Tibial nerve (tissue), 4 donors: ENCODE results near the gene ZFAND3. TPM values are rescaled to one million over a fixed set of nuclear protein-coding genes. Genes with fewer than 3 reads are reported as not detected.

Experiments used
- DNase-seq, 2 donors: peaks; one replicate each; pipeline ENCODE4 v3.0.0-alpha.2; 2019; ENCODE audit warnings: low spot score in 2 of 2
- H3K27ac ChIP-seq, 4 donors: fragments of 200-600 bp; sonication (generic) in 3 of 4; one replicate each; pipeline ENCODE4 v1.5.1; 2017 to 2019; ENCODE audit warnings: mild to moderate bottlenecking in 1 of 4
- H3K27me3 ChIP-seq, 2 donors: fragments of 200-600 bp; sonication (generic) in 1 of 2; one replicate each; pipeline versions ENCODE4 v1.5.1 to v1.6.0; 2017 to 2019
- H3K36me3 ChIP-seq, 3 donors: fragments of 200-600 bp; sonication (generic); one replicate each; pipeline ENCODE4 v1.5.1; 2018 to 2019
- H3K4me1 ChIP-seq, 4 donors: fragments of 200-600 bp; sonication (generic) in 3 of 4; one replicate each; pipeline ENCODE4 v1.5.1; 2017 to 2019
- H3K4me3 ChIP-seq, 4 donors: fragments of 200-600 bp; sonication (generic) in 3 of 4; one replicate each; pipeline ENCODE4 v1.5.1; 2017 to 2019; ENCODE audit warnings: mild to moderate bottlenecking in 1 of 4, moderate library complexity in 1 of 4
- H3K9me3 ChIP-seq, 4 donors: fragments of 200-600 bp; sonication (generic) in 3 of 4; one replicate each; pipeline ENCODE4 v1.5.1; 2017 to 2019
- EP300 ChIP-seq, 2 donors: sonication (generic); formaldehyde crosslinking; IDR thresholded peaks; one replicate each; pipeline ENCODE4 v1.6.1; 2017; ENCODE audit warnings: antibody characterized with exemption in 2 of 2, mild to moderate bottlenecking in 1 of 2
- POLR2A ChIP-seq, 2 donors: fragments of 450-650 bp; IDR thresholded peaks; one replicate each; pipeline ENCODE4 v1.6.1; 2017; ENCODE audit warnings: antibody characterized with exemption in 2 of 2, mild to moderate bottlenecking in 2 of 2, moderate library complexity in 2 of 2
- WGBS, 2 donors: methylation state at CpG; one replicate each; pipeline ENCODE4 v1.1.5; 2018; 5-methylcytosine and 5-hydroxymethylcytosine counted together
- total RNA-seq, 4 donors: library from RNA; depleted of rRNA; stranded (reverse); fragments of >200 nt; gene quantifications; one replicate each; pipeline ENCODE4 v1.1.0, GENCODE V29; 2016
- TF ChIP-seq, protein P1 (sequence below), 5 experiments: fragments of 200-600 bp in 3 of 5; fragments of 450-650 bp in 2 of 5; sonication (generic) in 3 of 5; IDR thresholded peaks; one replicate each; pipeline ENCODE4 v1.5.1; 2016 to 2019; ENCODE audit warnings: antibody characterized with exemption in 5 of 5, mild to moderate bottlenecking in 3 of 5, moderate library complexity in 2 of 5

ZFAND3 gene
- total RNA-seq, 4 donors from 2014 or later: 30.1 to 47.9 (median 39.1) TPM

DNA sequence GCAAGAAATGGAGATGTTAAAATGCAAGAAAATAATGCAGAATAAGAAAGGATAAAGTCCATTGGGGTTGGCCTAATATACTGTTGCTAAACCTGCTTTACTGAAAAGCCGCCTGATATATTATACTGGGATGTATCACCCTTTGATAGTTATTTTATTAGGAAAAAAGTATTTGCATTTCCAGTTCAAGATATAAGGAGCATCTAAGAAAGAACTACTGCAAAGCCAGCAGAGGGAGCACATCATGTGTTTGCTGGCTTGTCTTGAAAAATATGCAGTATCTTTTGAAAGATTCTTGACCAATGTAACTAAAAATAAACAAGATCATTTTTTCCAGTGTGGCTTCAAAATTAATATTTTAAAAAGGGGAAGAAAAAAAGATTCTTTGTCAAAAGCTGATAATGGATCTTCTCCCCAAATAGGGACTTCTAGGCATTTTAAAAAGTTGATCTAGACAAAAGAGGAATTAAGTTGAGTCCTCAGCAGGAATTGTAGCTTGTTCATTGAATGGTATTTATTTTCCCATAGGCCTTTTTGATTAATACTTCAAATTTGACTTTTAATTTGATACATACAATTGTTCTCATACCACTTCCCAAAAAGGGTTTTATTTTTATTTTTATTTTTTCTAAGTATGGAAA lies 214.9 kb downstream of the ZFAND3 start:
- no peak overlapping the region for H3K4me3 ChIP-seq
- H3K9me3 ChIP-seq: no peaks in the 10 kb centered on the region
- H3K36me3 ChIP-seq: no peaks in the 10 kb centered on the region
- H3K4me1 ChIP-seq: peaks cover 0 to 42% (median 8%) of the 10 kb centered on the region in 4 donors
- DNase-seq: no peak
- WGBS, 2 donors: 73 to 79% methylated on average over 1 of the region's 1 CpG
- TF ChIP-seq EP300 (IDR thresholded peaks at IDR 0.05): no peak
- TF ChIP-seq, protein P1, sequence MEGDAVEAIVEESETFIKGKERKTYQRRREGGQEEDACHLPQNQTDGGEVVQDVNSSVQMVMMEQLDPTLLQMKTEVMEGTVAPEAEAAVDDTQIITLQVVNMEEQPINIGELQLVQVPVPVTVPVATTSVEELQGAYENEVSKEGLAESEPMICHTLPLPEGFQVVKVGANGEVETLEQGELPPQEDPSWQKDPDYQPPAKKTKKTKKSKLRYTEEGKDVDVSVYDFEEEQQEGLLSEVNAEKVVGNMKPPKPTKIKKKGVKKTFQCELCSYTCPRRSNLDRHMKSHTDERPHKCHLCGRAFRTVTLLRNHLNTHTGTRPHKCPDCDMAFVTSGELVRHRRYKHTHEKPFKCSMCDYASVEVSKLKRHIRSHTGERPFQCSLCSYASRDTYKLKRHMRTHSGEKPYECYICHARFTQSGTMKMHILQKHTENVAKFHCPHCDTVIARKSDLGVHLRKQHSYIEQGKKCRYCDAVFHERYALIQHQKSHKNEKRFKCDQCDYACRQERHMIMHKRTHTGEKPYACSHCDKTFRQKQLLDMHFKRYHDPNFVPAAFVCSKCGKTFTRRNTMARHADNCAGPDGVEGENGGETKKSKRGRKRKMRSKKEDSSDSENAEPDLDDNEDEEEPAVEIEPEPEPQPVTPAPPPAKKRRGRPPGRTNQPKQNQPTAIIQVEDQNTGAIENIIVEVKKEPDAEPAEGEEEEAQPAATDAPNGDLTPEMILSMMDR (IDR thresholded peaks at IDR 0.05): peak; percentile 12 to 39 (median 30)
- TF ChIP-seq POLR2A (IDR thresholded peaks at IDR 0.05): no peak
- H3K27me3 ChIP-seq: no peaks in the 10 kb centered on the region
- no peak overlapping the region for H3K27ac ChIP-seq

DNA sequence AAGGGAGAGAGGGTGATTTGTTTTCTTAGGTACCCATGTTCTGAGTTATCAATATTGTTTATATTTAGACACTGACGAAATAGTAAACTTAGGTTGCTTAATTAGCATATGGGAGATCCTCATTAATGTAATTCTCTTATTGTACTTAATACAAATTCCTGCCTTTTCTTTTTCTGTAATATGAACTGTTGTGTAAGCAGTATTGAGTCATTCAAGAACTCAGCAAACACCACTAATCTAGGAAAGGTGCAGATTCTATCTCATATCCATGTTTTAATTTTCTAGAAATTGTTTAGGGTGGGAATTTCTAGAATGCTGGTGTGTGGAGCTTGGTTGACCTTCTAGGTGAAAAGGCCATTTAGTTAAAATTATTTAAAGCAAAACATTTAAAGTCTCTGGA lies 216.0 kb downstream of the ZFAND3 start:
- 90 to 93% methylated on average over 1 of the region's 1 CpG for WGBS, 2 donors

DNA sequence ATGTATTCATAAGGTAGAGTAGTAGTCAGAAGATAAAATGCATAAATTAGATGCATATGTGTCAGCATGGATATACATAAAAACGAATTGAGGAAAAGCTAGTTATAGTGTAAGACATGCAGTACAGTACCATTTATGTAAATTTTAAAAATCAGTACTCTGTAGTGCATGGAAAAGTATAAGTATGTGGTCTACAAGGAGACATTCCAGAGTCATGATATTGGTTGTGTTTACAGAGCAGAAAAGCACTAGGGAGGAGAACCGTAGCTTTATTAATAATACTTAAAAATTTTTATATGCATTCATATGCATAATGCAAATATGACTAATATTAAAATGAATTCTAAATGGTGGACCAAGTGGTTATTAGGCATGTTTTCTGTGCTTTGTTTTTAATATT lies 220.0 kb downstream of the ZFAND3 start:
- DNase-seq: no peak
- no peak overlapping the region for H3K27ac ChIP-seq
- 66 to 68% methylated on average over 2 of the region's 2 CpGs for WGBS, 2 donors

More for the DNA sequence above, 216.0 kb downstream of the ZFAND3 start:
- Histone ChIP-seq H3K36me3 (no peaks in the 10 kb centered on the region), H3K27ac (no peak overlapping the region), H3K9me3 (no peaks in the 10 kb centered on the region), H3K27me3 (no peaks in the 10 kb centered on the region), H3K4me3 (no peak overlapping the region), H3K4me1 (peaks cover 0 to 38% (median 8%) of the 10 kb centered on the region in 4 donors)
- TF ChIP-seq POLR2A (IDR thresholded peaks at IDR 0.05) (no peak), EP300 (IDR thresholded peaks at IDR 0.05) (no peak)
- TF ChIP-seq, protein P1 (IDR thresholded peaks at IDR 0.05): no peak
- DNase-seq: no peak

DNA sequence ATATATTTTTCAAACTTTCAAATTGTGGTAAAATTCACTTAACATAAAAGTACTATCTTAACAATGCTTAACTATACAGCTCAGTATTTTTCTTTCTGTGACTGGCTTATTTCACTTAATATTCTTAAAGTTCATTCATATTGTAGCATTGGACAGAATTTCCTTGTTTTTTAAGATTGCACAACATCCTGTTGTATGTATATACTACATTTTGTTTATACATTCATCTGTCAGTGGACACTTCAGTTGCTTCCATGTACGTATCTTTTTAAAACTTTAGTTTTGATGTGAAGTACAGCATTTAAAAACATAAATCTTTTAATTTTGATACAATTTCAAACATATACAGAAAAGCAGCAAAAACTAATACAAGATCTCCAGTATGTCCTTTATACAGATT lies 220.7 kb downstream of the ZFAND3 start:
- DNase-seq: no peak
- WGBS, 2 donors: 45 to 78% methylated on average over 1 of the region's 1 CpG
- Histone ChIP-seq H3K4me1 (peaks cover 0 to 11% (median 0%) of the 10 kb centered on the region in 4 donors), H3K27ac (no peak overlapping the region), H3K36me3 (no peaks in the 10 kb centered on the region), H3K27me3 (no peaks in the 10 kb centered on the region), H3K9me3 (no peaks in the 10 kb centered on the region), H3K4me3 (no peak overlapping the region)
- TF ChIP-seq POLR2A (IDR thresholded peaks at IDR 0.05): no peak

More for the DNA sequence above, 220.0 kb downstream of the ZFAND3 start:
- no peaks in the 10 kb centered on the region for H3K36me3 ChIP-seq
- no peaks in the 10 kb centered on the region for H3K27me3 ChIP-seq
- H3K4me1 ChIP-seq: peaks cover 0 to 18% (median 3%) of the 10 kb centered on the region in 4 donors
- no peaks in the 10 kb centered on the region for H3K9me3 ChIP-seq
- TF ChIP-seq POLR2A (IDR thresholded peaks at IDR 0.05) (no peak), EP300 (IDR thresholded peaks at IDR 0.05) (no peak)
- TF ChIP-seq, protein P1 (IDR thresholded peaks at IDR 0.05): no peak
- H3K4me3 ChIP-seq: no peak overlapping the region

DNA sequence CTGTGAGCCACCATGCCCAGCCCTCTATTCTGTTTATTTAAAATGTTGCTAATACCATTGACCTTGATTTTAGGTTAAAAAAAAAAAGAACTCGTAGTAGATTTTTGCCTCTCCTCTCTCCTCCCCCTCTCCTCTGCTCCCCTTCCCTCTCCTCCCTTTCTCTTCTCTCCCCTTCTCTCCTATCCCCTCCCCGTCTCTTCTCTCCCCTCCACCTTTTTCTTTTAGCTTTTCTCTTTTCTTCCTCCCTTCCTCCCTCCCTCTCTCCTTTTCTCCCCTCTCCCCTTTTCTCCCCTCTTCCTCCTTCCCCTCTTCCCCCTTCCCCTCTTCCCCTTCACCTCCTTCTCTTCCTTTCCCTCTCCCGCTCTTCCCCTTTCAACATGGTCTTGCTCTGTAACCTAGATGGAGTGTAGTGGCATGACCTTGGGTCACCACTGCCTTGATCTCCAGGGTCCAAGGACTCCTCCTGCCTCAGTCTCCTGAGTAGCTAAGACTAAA lies 223.8 kb downstream of the ZFAND3 start:
- DNase-seq: no peak
- no peaks in the 10 kb centered on the region for H3K9me3 ChIP-seq
- no peak for TF ChIP-seq POLR2A (IDR thresholded peaks at IDR 0.05)
- TF ChIP-seq, protein P1 (IDR thresholded peaks at IDR 0.05): no peak
- no peak for TF ChIP-seq EP300 (IDR thresholded peaks at IDR 0.05)
- H3K4me1 ChIP-seq: peaks cover 0 to 4% (median 0%) of the 10 kb centered on the region in 4 donors
- no peaks in the 10 kb centered on the region for H3K27me3 ChIP-seq
- H3K4me3 ChIP-seq: no peak overlapping the region
- H3K36me3 ChIP-seq: no peaks in the 10 kb centered on the region
- WGBS, 2 donors: 77 to 92% methylated on average over 3 of the region's 3 CpGs
- H3K27ac ChIP-seq: no peak overlapping the region
